NCI-H187 treated with DMSO at 0.1 percent for 48 hours (cell line): ENCODE results near the gene TMC8.
"Not testable (repeated sequence)": the region's sequence is repeated elsewhere in the genome, so short reads cannot be mapped to it uniquely, and the experiment has no call there.

Source experiments
- DNase-seq: peaks from one replicate; lab custom pipeline; 2025; lab: John Stamatoyannopoulos, UW

The TMC8 gene

DNA sequence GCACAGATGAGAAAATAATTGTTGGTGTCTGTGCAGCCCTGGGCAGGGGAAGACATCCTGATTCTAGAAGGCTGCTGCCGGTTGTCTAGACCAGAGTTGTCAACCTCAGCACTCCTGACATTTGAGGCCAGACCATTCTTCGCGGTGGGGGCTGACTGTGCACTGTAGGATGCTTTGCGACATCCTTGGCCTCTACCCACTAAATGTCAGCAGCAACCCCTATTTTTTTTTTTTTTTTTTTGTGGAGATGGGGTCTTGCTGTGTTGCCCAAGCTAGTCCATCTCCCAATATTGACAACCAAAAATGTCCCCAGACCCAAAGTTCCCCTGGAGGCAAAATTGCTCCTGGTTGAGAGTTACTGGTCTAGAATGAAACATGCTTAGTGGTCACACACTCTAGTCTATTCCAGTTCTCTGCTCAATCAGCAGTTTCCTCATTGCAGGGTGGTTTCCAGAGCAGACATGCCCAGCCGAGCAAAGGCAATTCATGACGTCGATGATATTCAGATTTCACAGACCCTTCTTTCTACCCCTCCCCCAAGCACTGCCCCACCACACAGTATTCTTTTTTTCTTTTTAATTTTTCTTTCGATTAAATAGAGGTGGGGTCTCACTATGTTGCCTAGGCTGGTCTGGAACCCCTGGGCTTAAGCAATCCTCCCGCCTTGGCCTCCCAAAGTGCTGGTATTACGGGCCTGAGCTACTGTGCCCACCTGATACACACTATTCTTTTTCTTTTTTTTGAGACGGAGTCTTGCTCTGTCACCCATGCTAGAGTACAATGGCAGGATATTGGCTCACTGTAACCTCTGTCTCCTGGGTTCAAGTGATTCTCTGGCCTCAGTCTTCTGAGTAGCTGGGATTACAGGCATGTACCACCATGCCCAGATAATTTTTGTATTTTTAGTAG is 24.6 kb downstream of the TMC8 start:
- no peak for DNase-seq

- DNase-seq: no peak
Measured at GRCh38 chr17:78159575-78160158, 29.1 kb downstream of the TMC8 start.

- DNase-seq: no peak
Measured at GRCh38 chr17:78163881-78164747, 33.5 kb downstream of the TMC8 start.

GRCh38 chr17:78164748-78165607 is 34.4 kb downstream of the TMC8 start:
- DNase-seq: no peak

- no peak for DNase-seq
Measured at GRCh38 chr17:78166416-78166815, 35.8 kb downstream of the TMC8 start.

- no peak for DNase-seq
Measured at GRCh38 chr17:78168242-78168902, 37.8 kb downstream of the TMC8 start, which contains the start of gene SYNGR2. Gene SYNGR2 (plus strand): TSS chr17:78168581. CDS start chr17:78168617, 36 bp downstream.

GRCh38 chr17:78168903-78169793 is 38.6 kb downstream of the TMC8 start:
- no peak for DNase-seq

DNA sequence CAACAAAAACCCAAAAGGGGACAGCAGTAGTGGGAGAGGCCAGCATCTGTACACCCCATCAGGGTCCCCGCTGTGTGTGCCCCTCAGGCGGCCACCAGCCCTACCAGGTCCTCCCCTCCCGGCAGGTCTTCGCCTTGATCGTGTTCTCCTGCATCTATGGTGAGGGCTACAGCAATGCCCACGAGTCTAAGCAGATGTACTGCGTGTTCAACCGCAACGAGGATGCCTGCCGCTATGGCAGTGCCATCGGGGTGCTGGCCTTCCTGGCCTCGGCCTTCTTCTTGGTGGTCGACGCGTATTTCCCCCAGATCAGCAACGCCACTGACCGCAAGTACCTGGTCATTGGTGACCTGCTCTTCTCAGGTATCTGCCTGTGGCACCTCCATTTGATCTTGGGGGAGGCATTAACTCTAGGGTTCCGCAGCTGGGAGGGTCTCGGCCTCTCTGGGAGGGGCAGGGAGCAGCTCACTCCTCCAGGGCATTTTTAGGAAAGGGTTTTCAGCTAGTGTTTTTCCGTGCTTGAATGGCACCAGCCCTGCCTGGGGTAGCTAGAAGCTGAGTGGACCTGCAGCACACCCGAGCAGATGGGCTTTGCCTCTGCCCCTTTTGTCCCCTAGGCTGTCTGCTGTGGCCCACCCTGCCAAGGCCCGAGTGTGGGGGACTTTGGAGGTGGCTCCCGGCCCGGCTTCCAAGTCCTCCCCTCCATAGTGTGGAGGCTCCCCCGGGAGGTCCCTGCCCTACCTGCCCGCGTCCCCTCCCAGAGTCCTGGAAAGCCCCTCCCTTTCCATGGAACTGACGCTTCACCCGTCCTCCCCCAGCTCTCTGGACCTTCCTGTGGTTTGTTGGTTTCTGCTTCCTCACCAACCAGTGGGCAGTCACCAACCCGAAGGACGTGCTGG is 40.4 kb downstream of the TMC8 start:
- DNase-seq: no peak

DNA sequence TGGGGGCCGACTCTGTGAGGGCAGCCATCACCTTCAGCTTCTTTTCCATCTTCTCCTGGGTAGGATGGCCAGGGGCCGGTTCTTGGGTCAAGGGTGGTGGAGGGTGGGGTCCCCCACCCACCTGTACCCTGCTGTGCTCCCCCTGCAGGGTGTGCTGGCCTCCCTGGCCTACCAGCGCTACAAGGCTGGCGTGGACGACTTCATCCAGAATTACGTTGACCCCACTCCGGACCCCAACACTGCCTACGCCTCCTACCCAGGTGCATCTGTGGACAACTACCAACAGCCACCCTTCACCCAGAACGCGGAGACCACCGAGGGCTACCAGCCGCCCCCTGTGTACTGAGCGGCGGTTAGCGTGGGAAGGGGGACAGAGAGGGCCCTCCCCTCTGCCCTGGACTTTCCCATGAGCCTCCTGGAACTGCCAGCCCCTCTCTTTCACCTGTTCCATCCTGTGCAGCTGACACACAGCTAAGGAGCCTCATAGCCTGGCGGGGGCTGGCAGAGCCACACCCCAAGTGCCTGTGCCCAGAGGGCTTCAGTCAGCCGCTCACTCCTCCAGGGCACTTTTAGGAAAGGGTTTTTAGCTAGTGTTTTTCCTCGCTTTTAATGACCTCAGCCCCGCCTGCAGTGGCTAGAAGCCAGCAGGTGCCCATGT is 41.1 kb downstream of the TMC8 start:
- not testable (repeated sequence) for DNase-seq

DNA sequence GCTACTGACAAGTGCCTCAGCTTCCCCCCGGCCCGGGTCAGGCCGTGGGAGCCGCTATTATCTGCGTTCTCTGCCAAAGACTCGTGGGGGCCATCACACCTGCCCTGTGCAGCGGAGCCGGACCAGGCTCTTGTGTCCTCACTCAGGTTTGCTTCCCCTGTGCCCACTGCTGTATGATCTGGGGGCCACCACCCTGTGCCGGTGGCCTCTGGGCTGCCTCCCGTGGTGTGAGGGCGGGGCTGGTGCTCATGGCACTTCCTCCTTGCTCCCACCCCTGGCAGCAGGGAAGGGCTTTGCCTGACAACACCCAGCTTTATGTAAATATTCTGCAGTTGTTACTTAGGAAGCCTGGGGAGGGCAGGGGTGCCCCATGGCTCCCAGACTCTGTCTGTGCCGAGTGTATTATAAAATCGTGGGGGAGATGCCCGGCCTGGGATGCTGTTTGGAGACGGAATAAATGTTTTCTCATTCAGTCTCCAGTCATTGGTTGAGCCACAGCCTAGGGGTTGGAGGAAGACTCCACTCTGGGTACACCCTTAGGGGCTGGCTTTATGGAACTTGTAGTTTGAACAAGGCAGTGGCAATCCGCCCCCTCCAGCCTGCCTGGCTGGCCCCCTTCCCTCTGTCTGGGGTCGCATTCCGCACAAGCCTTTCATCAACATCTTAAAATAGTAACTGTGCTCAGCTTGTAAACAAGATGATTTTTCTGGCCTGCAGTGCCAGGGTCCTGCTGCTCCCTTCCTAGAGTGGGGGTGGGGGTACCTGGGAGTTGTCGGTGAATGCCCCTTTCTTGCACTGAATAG is 41.9 kb downstream of the TMC8 start:
- DNase-seq: no peak

GRCh38 chr17:78173097-78173715 is 42.6 kb downstream of the TMC8 start:
- DNase-seq: no peak

GRCh38 chr17:78174346-78174869 is 43.8 kb downstream of the TMC8 start:
- DNase-seq: no peak

- no peak for DNase-seq
Measured at GRCh38 chr17:78174870-78175642, 44.5 kb downstream of the TMC8 start.

GRCh38 chr17:78175643-78175981 is 45.0 kb downstream of the TMC8 start:
- DNase-seq: no peak

DNA sequence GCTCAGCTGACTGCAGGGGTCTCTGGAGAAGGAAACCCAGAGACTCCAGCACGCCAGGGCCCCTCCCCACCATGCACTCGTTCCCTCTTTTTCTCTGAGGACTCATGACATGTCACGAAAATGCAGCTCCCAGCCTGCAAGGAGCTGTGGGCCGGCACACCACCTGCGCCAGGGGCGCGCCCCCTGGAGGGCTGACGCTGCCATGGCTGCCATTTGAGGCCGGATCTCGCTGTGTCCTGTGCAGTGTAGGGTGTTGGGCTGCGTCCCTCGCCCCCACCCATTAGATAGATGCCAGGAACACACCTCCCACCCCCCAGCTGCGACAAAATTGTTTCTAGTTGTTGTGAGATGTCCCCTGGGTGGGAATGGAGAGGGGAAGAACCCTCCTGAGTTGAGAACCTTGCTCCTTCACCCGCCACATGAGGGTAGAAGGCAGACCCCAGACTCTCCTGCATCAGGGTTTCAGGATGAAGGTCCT is 46.0 kb downstream of the TMC8 start:
- DNase-seq: no peak

DNA sequence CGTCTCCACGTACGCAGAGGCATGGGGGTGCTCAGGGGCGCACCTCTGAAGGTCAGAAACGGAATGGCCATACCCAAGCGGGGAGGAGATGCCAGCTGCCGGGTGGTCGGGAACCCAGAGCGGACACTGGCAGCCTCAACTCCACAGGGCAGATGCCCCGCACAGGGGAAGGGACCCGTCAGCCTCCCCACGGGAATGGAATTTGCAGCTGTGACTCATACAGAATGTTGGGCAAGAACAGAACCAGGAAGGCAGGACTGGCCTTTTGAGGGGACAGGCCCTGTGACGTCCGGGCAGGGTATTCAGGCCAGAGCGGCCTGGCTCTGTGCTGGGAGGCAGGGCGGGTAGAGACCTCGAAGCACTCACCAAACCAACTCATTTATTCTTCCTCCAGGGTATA is 48.8 kb downstream of the TMC8 start:
- no peak for DNase-seq
